B cell (primary cell): ENCODE measurements around the gene WASF3.

Experiments
- EZH2 ChIP-seq: IDR thresholded peaks from 2 replicates; pipeline ENCODE4 v1.6.1; 2012; ENCODE audit warnings: borderline replicate concordance, low read depth, mild to moderate bottlenecking, moderate library complexity, low read length; ENCODE audit not compliant: insufficient read depth, poor library complexity, severe bottlenecking
- TF ChIP-seq, protein P1 (sequence below): fragments of 200-600 bp; IDR thresholded peaks from one replicate; pipeline ENCODE4 v1.8.0; 2022; ENCODE audit warnings: antibody characterized with exemption, mild to moderate bottlenecking

DNA sequence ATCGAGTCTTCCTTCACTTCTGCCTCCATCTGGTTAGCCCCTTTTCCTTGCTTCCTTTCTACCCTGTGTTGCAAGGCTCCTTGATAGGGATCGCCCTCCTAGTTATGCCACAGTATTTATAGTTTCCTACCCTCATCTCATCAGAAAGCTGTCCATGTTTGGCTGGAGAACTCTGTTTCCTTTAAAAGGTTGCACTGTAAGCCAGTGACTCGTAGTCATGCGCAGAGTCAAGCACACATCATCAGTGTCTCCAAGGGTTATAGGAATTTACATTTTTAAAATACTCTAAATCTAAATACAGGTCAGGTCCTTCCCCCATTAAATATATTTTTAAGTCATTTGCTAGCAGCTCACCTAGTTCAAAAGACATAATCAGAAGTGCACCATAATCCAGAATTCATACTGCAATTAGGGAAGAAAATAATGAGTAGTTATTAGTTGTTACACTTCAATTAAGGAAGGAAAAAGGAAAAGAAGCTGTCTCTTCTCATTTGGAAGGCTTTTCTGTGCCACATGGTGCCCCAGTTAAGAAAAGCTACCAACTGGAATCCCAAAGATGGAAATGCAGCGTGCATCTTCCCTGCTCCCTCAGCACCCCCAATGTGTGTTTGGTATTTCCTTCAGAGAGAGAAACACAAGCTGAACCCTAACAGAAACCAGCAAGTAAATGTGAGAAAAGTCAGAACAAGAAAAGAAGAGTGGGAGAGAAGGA, 122.1 kb downstream of the WASF3 start:
- TF ChIP-seq, protein P1, sequence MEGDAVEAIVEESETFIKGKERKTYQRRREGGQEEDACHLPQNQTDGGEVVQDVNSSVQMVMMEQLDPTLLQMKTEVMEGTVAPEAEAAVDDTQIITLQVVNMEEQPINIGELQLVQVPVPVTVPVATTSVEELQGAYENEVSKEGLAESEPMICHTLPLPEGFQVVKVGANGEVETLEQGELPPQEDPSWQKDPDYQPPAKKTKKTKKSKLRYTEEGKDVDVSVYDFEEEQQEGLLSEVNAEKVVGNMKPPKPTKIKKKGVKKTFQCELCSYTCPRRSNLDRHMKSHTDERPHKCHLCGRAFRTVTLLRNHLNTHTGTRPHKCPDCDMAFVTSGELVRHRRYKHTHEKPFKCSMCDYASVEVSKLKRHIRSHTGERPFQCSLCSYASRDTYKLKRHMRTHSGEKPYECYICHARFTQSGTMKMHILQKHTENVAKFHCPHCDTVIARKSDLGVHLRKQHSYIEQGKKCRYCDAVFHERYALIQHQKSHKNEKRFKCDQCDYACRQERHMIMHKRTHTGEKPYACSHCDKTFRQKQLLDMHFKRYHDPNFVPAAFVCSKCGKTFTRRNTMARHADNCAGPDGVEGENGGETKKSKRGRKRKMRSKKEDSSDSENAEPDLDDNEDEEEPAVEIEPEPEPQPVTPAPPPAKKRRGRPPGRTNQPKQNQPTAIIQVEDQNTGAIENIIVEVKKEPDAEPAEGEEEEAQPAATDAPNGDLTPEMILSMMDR, result no peak
- TF ChIP-seq EZH2, result no peak
